IMR-90 (cell line): ENCODE measurements around the gene KCNMA1. TPM values are rescaled to one million over a fixed set of nuclear protein-coding genes. Genes with fewer than 3 reads are reported as not detected.

Experiments
- ATAC-seq: fragments of 200-7000 bp; cut with Tn5 transposase; 2 replicates; pipeline ENCODE4 v1.9.1; 2020; ENCODE audit warnings: low read depth, mild to moderate bottlenecking, moderate library complexity
- BruUV-seq: library from RNA; stranded (reverse); fragments of 400-500 nt; replicated peaks from 2 replicates; lab custom pipeline; 2021; lab: Mats Ljungman, UMichigan
- CTCF ChIA-PET: fragments of 300-600 bp; formaldehyde crosslinking; extraction: SDS; loops from one replicate; lab custom pipeline; 2021; ENCODE audit warnings: antibody characterized with exemption; lab: Yijun Ruan, JAX
- POLR2A ChIA-PET: fragments of 300-600 bp; sonication (Branson Sonifier 250); formaldehyde crosslinking; loops from one replicate; lab custom pipeline; 2022; ENCODE audit warnings: antibody characterized with exemption; ENCODE audit not compliant: unreplicated experiment; lab: Charles Lee
- DNase-seq: peaks from one replicate; pipeline ENCODE4 v3.0.0; 2013
- H2AFZ ChIP-seq: replicated peaks from 2 replicates; pipeline ENCODE3; 2013; ENCODE audit warnings: low read length, mild to moderate bottlenecking; ENCODE audit not compliant: poor library complexity
- H2AK5ac ChIP-seq: 2 replicates; pipeline ENCODE4 v1.6.1; 2013; ENCODE audit warnings: low read depth, low read length, inconsistent platforms
- H2AK9ac ChIP-seq: replicated peaks from 2 replicates; pipeline ENCODE3; 2013; ENCODE audit warnings: mild to moderate bottlenecking, low read depth, low read length, moderate library complexity; ENCODE audit not compliant: poor library complexity
- H2BK120ac ChIP-seq: 2 replicates; pipeline ENCODE4 v1.6.1; 2013; ENCODE audit warnings: low read depth, low read length, inconsistent platforms
- H2BK15ac ChIP-seq: 3 replicates; pipeline ENCODE4 v1.6.1; 2013; ENCODE audit warnings: low read depth, low read length, inconsistent platforms
- H2BK20ac ChIP-seq: 2 replicates; pipeline ENCODE4 v1.6.1; 2013; ENCODE audit warnings: low read depth, mild to moderate bottlenecking, inconsistent platforms, low read length, moderate library complexity
- H2BK5ac ChIP-seq: 2 replicates; pipeline ENCODE4 v1.6.1; 2013; ENCODE audit warnings: mild to moderate bottlenecking, low read depth, low read length, inconsistent platforms; ENCODE audit not compliant: poor library complexity, severe bottlenecking
- H3K14ac ChIP-seq: replicated peaks from 2 replicates; pipeline ENCODE4 v1.6.1; 2013; ENCODE audit warnings: low read depth, low read length, inconsistent platforms
- H3K18ac ChIP-seq: 2 replicates; pipeline ENCODE4 v1.6.1; 2013; ENCODE audit warnings: low read depth, low read length, control low read depth
- H3K23ac ChIP-seq: 2 replicates; pipeline ENCODE4 v1.6.1; 2013; ENCODE audit warnings: low read depth, low read length, inconsistent platforms
- H3K27ac ChIP-seq: 2 replicates; pipeline ENCODE4 v1.5.1; 2013; ENCODE audit warnings: mild to moderate bottlenecking, control low read depth, low read length; ENCODE audit not compliant: insufficient read depth
- H3K27me3 ChIP-seq: 2 replicates; pipeline ENCODE4 v1.6.1; 2013; ENCODE audit warnings: low read length; ENCODE audit not compliant: control insufficient read depth, insufficient read depth
- H3K36me3 ChIP-seq: 2 replicates; pipeline ENCODE4 v1.6.1; 2013; ENCODE audit warnings: low read length, mixed read lengths; ENCODE audit not compliant: control insufficient read depth, insufficient read depth
- H3K4ac ChIP-seq: 2 replicates; pipeline ENCODE4 v1.6.1; 2013; ENCODE audit warnings: low read depth, low read length, inconsistent platforms
- H3K4me1 ChIP-seq: 2 replicates; pipeline ENCODE4 v1.6.1; 2013; ENCODE audit warnings: low read length, mixed read lengths; ENCODE audit not compliant: control insufficient read depth, insufficient read depth
- H3K4me2 ChIP-seq: 2 replicates; pipeline ENCODE4 v1.6.1; 2013; ENCODE audit warnings: low read depth, mild to moderate bottlenecking, control low read depth, low read length, moderate library complexity
- H3K4me3 ChIP-seq: 2 replicates; pipeline ENCODE4 v1.5.1; 2013; ENCODE audit warnings: low read depth, mild to moderate bottlenecking, control low read depth, low read length, moderate library complexity; ENCODE audit not compliant: insufficient read depth
- H3K56ac ChIP-seq: 2 replicates; pipeline ENCODE4 v1.6.1; 2013; ENCODE audit warnings: low read length, inconsistent platforms; ENCODE audit not compliant: insufficient read depth; ENCODE audit errors: extremely low read depth
- H3K79me1 ChIP-seq, 2 experiments: 2 replicates each; pipeline ENCODE4 v1.6.1; 2013; ENCODE audit warnings: low read length in 2 of 2, inconsistent platforms in 1 of 2, low read depth in 1 of 2
- H3K9ac ChIP-seq: 2 replicates; pipeline ENCODE4 v1.6.1; 2013; ENCODE audit warnings: low read depth, low read length, control low read depth
- H3K9me1 ChIP-seq: 2 replicates; pipeline ENCODE4 v1.6.1; 2013; ENCODE audit warnings: low read length, inconsistent platforms; ENCODE audit not compliant: insufficient read depth
- H3K9me3 ChIP-seq: 2 replicates; pipeline ENCODE4 v1.6.1; 2013; ENCODE audit warnings: low read length; ENCODE audit not compliant: control insufficient read depth, insufficient read depth
- H4K20me1 ChIP-seq: 2 replicates; pipeline ENCODE4 v1.6.1; 2013; ENCODE audit warnings: low read length, inconsistent platforms; ENCODE audit not compliant: insufficient read depth
- H4K5ac ChIP-seq: 2 replicates; pipeline ENCODE4 v1.6.1; 2013; ENCODE audit warnings: mild to moderate bottlenecking, low read depth, low read length, control low read depth
- H4K8ac ChIP-seq, 2 experiments: 2 replicates each; pipeline ENCODE4 v1.6.1; 2013; ENCODE audit warnings: low read depth in 2 of 2, low read length in 2 of 2, control low read depth in 1 of 2, inconsistent platforms in 1 of 2
- H4K91ac ChIP-seq: 2 replicates; pipeline ENCODE4 v1.6.1; 2013; ENCODE audit warnings: low read depth, low read length, inconsistent platforms; ENCODE audit not compliant: insufficient read depth
- CHD1 ChIP-seq: IDR thresholded peaks from 2 replicates; pipeline ENCODE4 v1.6.1; 2012; ENCODE audit warnings: low read depth, low read length, improper control_type of control experiment
- ELK1 ChIP-seq: fragments of 150-350 bp; IDR thresholded peaks from 2 replicates; pipeline ENCODE4 v1.6.1; 2016; ENCODE audit warnings: low read depth, mild to moderate bottlenecking, low read length, moderate library complexity, borderline replicate concordance
- NFE2L2 ChIP-seq: fragments of 150-350 bp; IDR thresholded peaks from 2 replicates; pipeline ENCODE4 v1.6.1; 2016; ENCODE audit warnings: low read depth, mild to moderate bottlenecking, low read length
- RFX5 ChIP-seq: IDR thresholded peaks from 2 replicates; pipeline ENCODE4 v1.8.0; 2012; ENCODE audit warnings: low read depth, mild to moderate bottlenecking, low read length, moderate library complexity
- WGBS, 2 experiments: methylation state at CpG; one replicate each; pipeline versions ENCODE4 v1.1.5 to v1.1.7; 2013; ENCODE audit warnings: missing lambda C conversion rate in 2 of 2; ENCODE audit not compliant: insufficient read length in 1 of 2; ENCODE audit errors: extremely low coverage in 2 of 2; 5-methylcytosine and 5-hydroxymethylcytosine counted together
- dilution Hi-C: fragments of 300-500 bp; cut with HindIII; formaldehyde crosslinking; loops from one replicate; pipeline ENCODE4 v1.14.3; 2018; ENCODE audit warnings: low sequenced_read_pairs; ENCODE audit not compliant: unreplicated experiment
- in situ Hi-C: fragments of 300-500 bp; cut with MboI; formaldehyde crosslinking; loops from 3 replicates; pipeline ENCODE4 v1.14.3; 2019; ENCODE audit warnings: low sequenced_read_pairs, inconsistent platforms, mixed read lengths
- intact Hi-C: fragments of 100-400 bp; cut with micrococcal nuclease; formaldehyde crosslinking; loops from 2 replicates; pipeline ENCODE4 v1.10.0; 2022
- polyA plus RNA-seq, 3 experiments: library from polyadenylated mRNA; depleted of rRNA; stranded (reverse); fragments of >200 nt; gene quantifications; 2 replicates each; pipeline ENCODE4 v1.2.3, GENCODE V29; 2012; ENCODE audit warnings: low replicate concordance in 1 of 3
- total RNA-seq: library from RNA; depleted of rRNA; stranded (reverse); fragments of >200 nt; gene quantifications from 2 replicates; pipeline ENCODE4 v1.2.3, GENCODE V29; 2012

Gene KCNMA1
- total and polyA plus RNA-seq, 2 of the 4 experiments (the other 2 are of a cell fraction), result 25.6 to 29.6 TPM

DNA sequence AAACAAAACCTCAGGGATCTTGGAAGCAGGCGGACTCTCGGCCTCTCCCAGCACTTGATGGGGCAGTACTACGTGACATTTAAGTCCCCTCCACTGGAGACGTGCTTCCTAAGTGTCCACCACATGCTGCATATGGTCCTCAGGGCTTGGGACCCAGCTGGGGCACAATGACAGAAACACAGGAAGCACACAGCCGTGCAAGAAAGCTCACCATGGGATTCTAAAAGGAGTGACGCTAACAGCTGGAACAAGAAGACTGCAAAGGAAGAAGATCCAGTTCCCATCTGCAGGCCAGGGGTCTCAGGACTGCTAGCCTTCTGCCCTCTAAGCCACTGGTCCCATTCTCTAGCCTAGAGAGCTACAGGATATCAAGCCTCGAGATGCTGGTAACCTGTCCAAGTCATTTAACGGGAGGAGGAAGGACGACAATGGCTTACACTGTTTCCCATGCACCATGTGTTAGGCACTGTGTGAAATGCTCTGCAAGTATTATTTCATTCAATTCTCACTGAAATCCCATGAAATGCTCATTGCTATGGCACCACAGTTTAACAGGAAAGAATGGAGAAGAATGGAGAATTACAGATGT, 61.1 kb downstream of the KCNMA1 start:
- dilution Hi-C loops, result no loop called here
- no peak overlapping the region; the same call in none of the 2 replicates for H2AK5ac ChIP-seq
- H3K23ac ChIP-seq, result no peak overlapping the region
- BruUV-seq, result no TSS peak
- H3K14ac ChIP-seq, result no peak overlapping the region
- no peaks in the 10 kb centered on the region for H3K9me3 ChIP-seq
- ChIA-PET POLR2A (no interaction called here), CTCF (no interaction called here)
- H3K36me3 ChIP-seq, result no peaks in the 10 kb centered on the region
- no peak for ATAC-seq
- no peak overlapping the region for H3K27ac ChIP-seq
- no peak overlapping the region for H3K4ac ChIP-seq
- peaks cover 4% of the 10 kb centered on the region for H3K4me1 ChIP-seq
- H3K9ac ChIP-seq, result no peak overlapping the region
- H2AFZ ChIP-seq, result no peak overlapping the region
- no peak overlapping the region for H3K4me2 ChIP-seq
- intact Hi-C loops, result no loop called here
- no peak overlapping the region for H3K56ac ChIP-seq
- TF ChIP-seq ELK1, result no peak
- TF ChIP-seq CHD1, result no peak
- TF ChIP-seq NFE2L2, result no peak
- TF ChIP-seq RFX5, result no peak
- no peak overlapping the region; the same call in 1 of the 2 replicates for H2BK20ac ChIP-seq
- H2BK120ac ChIP-seq, result no peak overlapping the region
- H3K9me1 ChIP-seq, result peaks cover 21% of the 10 kb centered on the region
- no peak overlapping the region for H3K4me3 ChIP-seq
- H4K20me1 ChIP-seq, result no peaks in the 10 kb centered on the region
- no peaks in the 10 kb centered on the region for H3K27me3 ChIP-seq
- no peak overlapping the region for H4K8ac ChIP-seq
- no peak overlapping the region for H2BK5ac ChIP-seq
- no peak overlapping the region for H4K91ac ChIP-seq
- in situ Hi-C loops, result no loop called here
- DNase-seq, result no peak
- H3K79me1 ChIP-seq, result peaks cover 0 to 15% of the 10 kb centered on the region in 2 experiments; a peak in 2 of 4 replicates
- no peak overlapping the region for H4K5ac ChIP-seq
- H3K18ac ChIP-seq, result no peak overlapping the region
- no peak overlapping the region for H2BK15ac ChIP-seq
- H2AK9ac ChIP-seq, result no peak overlapping the region
- 85% methylated on average over 4 of the region's 9 CpGs; no CpG with 5 or more reads in 1 of the 2 experiments for WGBS, 2 experiments
